ENCODE data around the gene CREB3L4.
A peak's percentile ranks its signal among the peaks of the same experiment; 100 is the strongest.

CREB3L4 gene

GRCh38 chr1:153936011-153936802, 31.5 kb upstream of the CREB3L4 start:
- no peak for DNase-seq (ENCODE audit: low read depth, low spot score)

GRCh38 chr1:153937331-153937730, 30.4 kb upstream of the CREB3L4 start:
- DNase-seq (ENCODE audit: low read depth, low spot score), result no peak

GRCh38 chr1:153938996-153939395, 28.7 kb upstream of the CREB3L4 start:
- no peak for DNase-seq (ENCODE audit: low read depth, low spot score)

- DNase-seq (ENCODE audit: low read depth, low spot score), result no peak
Measured at GRCh38 chr1:153939476-153939875, 28.2 kb upstream of the CREB3L4 start.

GRCh38 chr1:153940756-153941155, 26.9 kb upstream of the CREB3L4 start:
- no peak for DNase-seq (ENCODE audit: low read depth, low spot score)

GRCh38 chr1:153941826-153942725, 25.6 kb upstream of the CREB3L4 start:
- DNase-seq (ENCODE audit: low read depth, low spot score), result no peak

GRCh38 chr1:153942766-153943549, 24.7 kb upstream of the CREB3L4 start:
- DNase-seq (ENCODE audit: low read depth, low spot score), result no peak

GRCh38 chr1:153944005-153944826, 23.5 kb upstream of the CREB3L4 start:
- no peak for DNase-seq (ENCODE audit: low read depth, low spot score)

- DNase-seq (ENCODE audit: low read depth, low spot score), result no peak
Measured at GRCh38 chr1:153944827-153945117, 22.9 kb upstream of the CREB3L4 start.

- DNase-seq (ENCODE audit: low read depth, low spot score), result peak; percentile 62
Measured at GRCh38 chr1:153945131-153945794, 22.4 kb upstream of the CREB3L4 start.

GRCh38 chr1:153945795-153946621, 21.7 kb upstream of the CREB3L4 start:
- DNase-seq (ENCODE audit: low read depth, low spot score), result peak; percentile 81

GRCh38 chr1:153946622-153947241, 21.0 kb upstream of the CREB3L4 start, which contains the start of gene DENND4B:
Gene DENND4B (minus strand): TSS chr1:153946718. CDS start chr1:153944374, 2,344 bp downstream.
- DNase-seq (ENCODE audit: low read depth, low spot score), result peak; percentile 92

- DNase-seq (ENCODE audit: low read depth, low spot score), result no peak
Measured at GRCh38 chr1:153951183-153951582, 16.5 kb upstream of the CREB3L4 start.

- no peak for DNase-seq (ENCODE audit: low read depth, low spot score)
Measured at GRCh38 chr1:153951801-153952200, 15.9 kb upstream of the CREB3L4 start.

- no peak for DNase-seq (ENCODE audit: low read depth, low spot score)
Measured at GRCh38 chr1:153953859-153954365, 13.8 kb upstream of the CREB3L4 start.

- DNase-seq (ENCODE audit: low read depth, low spot score), result no peak
Measured at GRCh38 chr1:153954826-153955225, 12.9 kb upstream of the CREB3L4 start.

- DNase-seq (ENCODE audit: low read depth, low spot score), result no peak
Measured at GRCh38 chr1:153956997-153957715, 10.5 kb upstream of the CREB3L4 start.

- peak; percentile 53 for DNase-seq (ENCODE audit: low read depth, low spot score)
Measured at GRCh38 chr1:153957744-153958110, 10.0 kb upstream of the CREB3L4 start.

Measured in astrocyte of the hippocampus (primary cell).